ENCODE measurements around the gene PLCB1.
A peak's percentile ranks its signal among the peaks of the same experiment; 100 is the strongest.

PLCB1 gene

GRCh38 chr20:8131598-8132483 lies at the start of gene PLCB1:
Gene PLCB1, plus strand, starts transcription at chr20:8132266. Its CDS starts 386 bp downstream, at chr20:8132652.
- TF ChIP-seq CTCF (IDR thresholded peaks at IDR 0.05; ENCODE audit: low read depth, low read length) = peak; percentile 90
- peak within 1 kb of the TSS; percentile 71 for H3K4me3 ChIP-seq (ENCODE audit: low read depth, low read length)

- TF ChIP-seq CTCF (IDR thresholded peaks at IDR 0.05; ENCODE audit: low read depth, low read length) = no peak
- no peak overlapping the region for H3K4me3 ChIP-seq (ENCODE audit: low read depth, low read length)
Observed at GRCh38 chr20:8082989-8083388, 49.1 kb upstream of the PLCB1 start.

- TF ChIP-seq CTCF (IDR thresholded peaks at IDR 0.05; ENCODE audit: low read depth, low read length) = no peak
- no peak overlapping the region for H3K4me3 ChIP-seq (ENCODE audit: low read depth, low read length)
Observed at GRCh38 chr20:8089668-8090067, 42.4 kb upstream of the PLCB1 start.

- TF ChIP-seq CTCF (IDR thresholded peaks at IDR 0.05; ENCODE audit: low read depth, low read length) = no peak
- no peak overlapping the region for H3K4me3 ChIP-seq (ENCODE audit: low read depth, low read length)
Observed at GRCh38 chr20:8094415-8094818, 37.6 kb upstream of the PLCB1 start.

- no peak for TF ChIP-seq CTCF (IDR thresholded peaks at IDR 0.05; ENCODE audit: low read depth, low read length)
- H3K4me3 ChIP-seq (ENCODE audit: low read depth, low read length) = no peak overlapping the region
Observed at GRCh38 chr20:8094850-8095249, 37.2 kb upstream of the PLCB1 start.

GRCh38 chr20:8095648-8096572 lies 36.2 kb upstream of the PLCB1 start:
- no peak overlapping the region for H3K4me3 ChIP-seq (ENCODE audit: low read depth, low read length)
- no peak for TF ChIP-seq CTCF (IDR thresholded peaks at IDR 0.05; ENCODE audit: low read depth, low read length)
